Cardiac fibroblast (primary cell): ENCODE results near the gene COBL.

ENCODE experiments used
- DNase-seq, 2 donors: peaks; one replicate each; pipeline versions ENCODE4 v3.0.0 to v3.0.0-alpha.2; 2010; ENCODE audit warnings: low read depth in 2 of 2
- H3K4me3 ChIP-seq, 2 donors: replicated peaks in 1 of 2; 1 replicate in 1 of 2; 2 replicates in 1 of 2; pipeline ENCODE4 v1.5.1; 2011; ENCODE audit warnings: low read depth in 2 of 2, low read length in 2 of 2, mild to moderate bottlenecking in 2 of 2, moderate library complexity in 1 of 2
- TF ChIP-seq, protein P1 (sequence below): IDR thresholded peaks from one replicate; pipeline ENCODE4 v1.5.1; 2011; ENCODE audit warnings: low read depth, mild to moderate bottlenecking, low read length, inconsistent platforms

Gene COBL

DNA sequence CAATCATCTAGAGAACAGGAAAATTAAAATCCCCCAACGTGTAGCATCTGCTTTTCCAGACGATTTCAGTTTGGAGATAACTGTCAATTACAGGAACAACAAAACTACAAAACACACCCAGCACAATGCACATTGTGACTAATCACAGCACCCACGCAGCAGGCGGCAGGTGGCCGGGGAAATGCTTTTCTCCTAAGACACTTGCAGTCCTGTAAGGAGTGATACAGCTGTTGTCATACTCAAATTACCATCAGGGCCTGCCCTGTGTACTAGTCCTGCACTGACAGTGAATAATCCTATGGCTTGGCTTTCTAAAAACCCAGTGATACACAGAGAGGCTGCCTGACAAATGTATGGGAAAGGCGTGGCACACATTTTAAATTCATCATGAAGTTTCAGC lies 37.8 kb downstream of the COBL start:
- DNase-seq: no peak
- TF ChIP-seq, protein P1, sequence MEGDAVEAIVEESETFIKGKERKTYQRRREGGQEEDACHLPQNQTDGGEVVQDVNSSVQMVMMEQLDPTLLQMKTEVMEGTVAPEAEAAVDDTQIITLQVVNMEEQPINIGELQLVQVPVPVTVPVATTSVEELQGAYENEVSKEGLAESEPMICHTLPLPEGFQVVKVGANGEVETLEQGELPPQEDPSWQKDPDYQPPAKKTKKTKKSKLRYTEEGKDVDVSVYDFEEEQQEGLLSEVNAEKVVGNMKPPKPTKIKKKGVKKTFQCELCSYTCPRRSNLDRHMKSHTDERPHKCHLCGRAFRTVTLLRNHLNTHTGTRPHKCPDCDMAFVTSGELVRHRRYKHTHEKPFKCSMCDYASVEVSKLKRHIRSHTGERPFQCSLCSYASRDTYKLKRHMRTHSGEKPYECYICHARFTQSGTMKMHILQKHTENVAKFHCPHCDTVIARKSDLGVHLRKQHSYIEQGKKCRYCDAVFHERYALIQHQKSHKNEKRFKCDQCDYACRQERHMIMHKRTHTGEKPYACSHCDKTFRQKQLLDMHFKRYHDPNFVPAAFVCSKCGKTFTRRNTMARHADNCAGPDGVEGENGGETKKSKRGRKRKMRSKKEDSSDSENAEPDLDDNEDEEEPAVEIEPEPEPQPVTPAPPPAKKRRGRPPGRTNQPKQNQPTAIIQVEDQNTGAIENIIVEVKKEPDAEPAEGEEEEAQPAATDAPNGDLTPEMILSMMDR: no peak
- no peak overlapping the region for H3K4me3 ChIP-seq

DNA sequence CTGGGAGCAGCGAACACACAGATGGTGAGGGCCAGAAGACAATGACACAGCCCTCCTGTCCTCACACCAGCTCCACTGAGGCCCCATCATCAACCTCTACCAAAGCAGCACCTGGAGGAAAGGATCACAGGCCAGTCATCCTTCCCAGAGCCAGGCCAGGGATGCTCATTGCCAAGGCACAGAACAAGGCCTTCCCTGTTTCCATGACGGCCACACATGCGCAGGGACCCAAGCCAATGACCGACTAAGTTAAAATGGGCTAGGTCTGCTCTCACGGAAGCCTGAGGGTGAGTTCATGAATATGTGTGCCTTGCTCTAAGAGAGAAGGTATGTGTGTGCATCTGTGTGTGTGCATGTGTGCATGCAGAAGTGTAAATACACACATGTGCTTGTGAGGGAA lies 39.6 kb downstream of the COBL start:
- H3K4me3 ChIP-seq: no peak overlapping the region
- TF ChIP-seq, protein P1: no peak
- DNase-seq: no peak

DNA sequence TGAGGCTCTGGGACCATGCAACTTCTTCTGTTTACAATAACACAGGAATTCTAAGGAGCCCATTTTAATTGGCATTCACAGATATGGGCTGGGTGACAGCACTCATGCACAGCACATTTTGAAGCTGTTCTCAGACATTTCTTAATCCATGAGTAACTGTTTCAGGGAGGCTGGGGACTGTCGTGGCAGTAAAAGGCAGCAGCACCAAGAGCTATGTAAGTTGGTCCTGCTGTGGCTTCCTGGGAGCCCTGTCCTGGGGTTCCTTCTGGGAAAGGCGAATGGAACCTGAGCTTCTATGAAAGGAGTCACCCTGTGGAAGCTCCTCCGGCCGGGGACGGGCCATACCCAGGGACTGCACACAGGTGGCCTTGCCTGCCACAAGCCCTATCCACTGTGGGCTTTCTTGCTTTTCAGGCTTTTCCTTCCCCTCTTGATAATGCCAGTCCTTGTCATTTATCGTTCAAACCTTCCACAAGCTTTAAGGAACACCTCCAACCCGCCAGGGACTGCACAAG lies 40.5 kb downstream of the COBL start:
- no peak overlapping the region for H3K4me3 ChIP-seq
- TF ChIP-seq, protein P1: no peak
- DNase-seq: no peak

DNA sequence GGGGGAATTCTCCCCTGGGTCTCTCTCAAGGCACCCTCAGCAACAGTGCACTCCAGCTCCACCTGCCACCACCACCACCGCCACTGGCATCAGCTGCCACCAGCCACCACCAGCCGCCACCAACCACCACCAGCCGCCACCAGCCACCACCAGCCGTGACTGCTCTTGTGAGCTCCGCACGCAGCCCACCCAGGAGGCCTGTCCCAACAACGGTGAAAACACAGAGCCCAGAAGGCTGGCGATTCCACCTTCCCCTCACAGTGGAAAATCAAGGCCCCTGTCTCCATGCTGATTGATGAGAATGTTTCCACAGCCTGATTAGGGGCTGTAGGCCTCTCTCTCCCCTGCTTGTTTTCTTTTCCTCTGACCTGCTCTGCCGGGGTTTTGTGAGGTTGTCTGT lies 41.1 kb downstream of the COBL start:
- TF ChIP-seq, protein P1: no peak
- DNase-seq: no peak
- no peak overlapping the region for H3K4me3 ChIP-seq

DNA sequence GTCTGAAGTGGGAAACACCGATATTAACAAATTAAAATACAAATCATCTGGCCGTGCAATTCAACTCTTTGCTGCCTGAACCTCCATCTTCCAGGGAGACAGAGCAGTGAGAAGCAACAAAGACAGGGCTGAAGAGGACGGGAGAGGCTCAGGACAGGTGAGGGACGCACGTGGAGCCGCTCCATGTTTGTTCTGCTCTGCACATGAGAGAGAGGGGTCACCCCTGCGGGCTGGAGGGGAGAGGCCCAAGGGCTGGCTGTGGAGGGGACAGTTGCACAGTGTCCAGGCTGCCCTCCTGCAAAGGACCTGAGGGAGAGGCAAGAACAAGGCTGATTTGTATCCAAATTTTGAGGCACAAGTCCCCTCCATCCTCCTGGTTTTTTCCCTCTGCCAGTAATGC lies 41.7 kb downstream of the COBL start:
- H3K4me3 ChIP-seq: no peak overlapping the region
- TF ChIP-seq, protein P1: no peak
- no peak for DNase-seq

DNA sequence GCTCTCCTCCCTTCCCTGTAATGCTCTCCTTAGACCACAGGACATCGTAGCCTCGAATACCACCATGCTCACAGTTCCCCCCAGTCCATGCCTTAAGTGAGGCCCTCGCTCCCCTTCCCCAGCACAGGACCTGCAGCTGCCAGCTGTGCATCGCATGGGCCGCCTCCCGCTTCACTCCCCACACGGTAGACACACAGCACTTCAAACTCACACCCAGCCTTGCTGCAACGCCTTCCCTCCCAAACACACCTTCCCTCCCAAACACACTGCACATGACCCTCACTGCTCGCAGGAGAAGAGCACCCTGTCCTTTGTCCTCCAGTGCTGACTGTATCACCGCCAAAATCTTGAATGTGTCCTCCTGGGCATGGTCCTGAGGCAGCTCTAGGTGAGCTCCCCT lies 42.6 kb downstream of the COBL start:
- no peak for DNase-seq
- TF ChIP-seq, protein P1: no peak
- H3K4me3 ChIP-seq: no peak overlapping the region

DNA sequence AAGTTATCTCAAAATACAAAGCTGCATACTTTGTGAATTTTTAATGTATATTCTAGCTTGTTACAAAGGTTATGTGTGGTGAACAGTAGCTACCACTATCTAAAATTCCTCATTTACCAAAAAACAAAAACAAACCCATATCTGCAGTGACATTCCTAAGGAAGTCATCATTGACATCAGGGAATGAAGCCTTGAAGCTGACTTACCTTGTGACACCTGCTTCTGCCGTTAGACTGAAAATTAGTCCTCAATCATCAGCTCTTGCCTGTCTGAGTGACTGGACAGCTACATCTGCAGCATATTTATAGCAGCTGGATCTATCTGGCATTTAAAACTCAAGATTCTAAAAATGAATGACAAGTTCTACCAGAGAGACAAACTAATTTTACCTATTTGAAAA lies 43.2 kb downstream of the COBL start:
- DNase-seq: no peak
- TF ChIP-seq, protein P1: no peak
- no peak overlapping the region for H3K4me3 ChIP-seq
